Stomach smooth muscle (tissue), 2 donors: ENCODE results near the gene VSIG10.
"Not testable (repeated sequence)": the region's sequence is repeated elsewhere in the genome, so short reads cannot be mapped to it uniquely, and the experiment has no call there.

Experiments
- H3K27ac ChIP-seq: one replicate; pipeline ENCODE4 v1.7.0; 2013; ENCODE audit warnings: mild to moderate bottlenecking, low read length, inconsistent platforms
- H3K27me3 ChIP-seq, 2 donors: one replicate each; pipeline ENCODE4 v1.7.0; 2013; ENCODE audit warnings: low read length in 2 of 2; ENCODE audit not compliant: insufficient read depth in 2 of 2, control insufficient read depth in 1 of 2
- H3K36me3 ChIP-seq, 2 donors: one replicate each; pipeline ENCODE4 v1.7.0; 2013; ENCODE audit warnings: low read length in 2 of 2; ENCODE audit not compliant: control insufficient read depth in 2 of 2, insufficient read depth in 2 of 2
- H3K4me1 ChIP-seq: one replicate; pipeline ENCODE4 v1.7.0; 2013; ENCODE audit warnings: low read length; ENCODE audit not compliant: control insufficient read depth, insufficient read depth
- H3K4me3 ChIP-seq, 2 donors: one replicate each; pipeline ENCODE4 v1.7.0; 2013; ENCODE audit warnings: low read length in 2 of 2
- H3K9ac ChIP-seq, 2 donors: one replicate each; pipeline ENCODE4 v1.7.0; 2013; ENCODE audit warnings: low read length in 2 of 2, mild to moderate bottlenecking in 1 of 2
- H3K9me3 ChIP-seq, 2 donors: one replicate each; pipeline ENCODE4 v1.7.0; 2013; ENCODE audit warnings: low read length in 2 of 2; ENCODE audit not compliant: control insufficient read depth in 2 of 2
- donor health status: healthy.
- donor health status: Pancreatic carcinoma.

Gene VSIG10

DNA sequence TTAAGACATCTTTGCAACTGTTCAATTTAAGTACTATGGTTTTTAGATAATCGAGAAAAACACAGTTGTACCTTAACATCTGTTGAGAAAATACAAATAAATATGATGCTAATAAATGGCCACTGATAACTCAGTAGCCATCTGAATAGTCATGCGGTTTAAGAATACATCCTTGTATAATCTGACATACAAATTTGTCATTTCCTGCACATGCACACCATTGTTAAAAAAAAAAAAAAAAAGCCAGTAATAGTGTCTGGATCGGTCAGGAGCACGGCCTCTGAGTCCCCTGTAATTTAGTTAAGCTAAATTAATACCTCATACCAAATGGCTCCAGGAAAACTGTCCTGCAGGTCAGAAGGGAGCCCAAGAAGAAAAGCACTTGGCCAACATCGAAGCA, 70.5 kb downstream of the VSIG10 start:
- Histone ChIP-seq H3K9me3 (no peaks in the 10 kb centered on the region), H3K9ac (no peak overlapping the region), H3K4me3 (no peak overlapping the region), H3K27me3 (no peaks in the 10 kb centered on the region), H3K36me3 (peaks cover 51 to 62% of the 10 kb centered on the region in 2 donors), H3K27ac (no peak overlapping the region), H3K4me1 (no peaks in the 10 kb centered on the region)

DNA sequence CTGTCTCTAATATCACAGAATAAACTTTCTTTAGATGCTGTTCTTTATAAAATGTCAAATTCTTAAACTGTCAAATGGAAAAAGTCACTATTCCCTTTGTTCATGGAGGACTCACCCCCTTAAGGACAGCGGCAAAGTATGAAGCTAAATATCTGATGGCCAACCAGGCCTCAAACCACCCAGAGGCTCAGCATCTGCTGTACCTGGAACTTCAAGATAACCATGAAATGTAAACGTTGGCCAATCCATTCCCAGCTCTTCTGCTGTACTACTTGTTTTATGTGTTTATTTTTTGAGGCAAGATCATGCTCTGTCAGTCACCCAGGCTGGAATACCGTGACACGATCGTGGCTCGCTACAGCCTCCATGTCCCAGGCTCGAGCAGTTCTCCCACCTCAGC, 71.6 kb downstream of the VSIG10 start:
- no peak overlapping the region for H3K4me3 ChIP-seq
- peaks cover 48 to 59% of the 10 kb centered on the region in 2 donors for H3K36me3 ChIP-seq
- no peak overlapping the region for H3K27ac ChIP-seq
- no peaks in the 10 kb centered on the region for H3K9me3 ChIP-seq
- no peaks in the 10 kb centered on the region for H3K4me1 ChIP-seq
- H3K9ac ChIP-seq, result no peak overlapping the region
- H3K27me3 ChIP-seq, result no peaks in the 10 kb centered on the region

DNA sequence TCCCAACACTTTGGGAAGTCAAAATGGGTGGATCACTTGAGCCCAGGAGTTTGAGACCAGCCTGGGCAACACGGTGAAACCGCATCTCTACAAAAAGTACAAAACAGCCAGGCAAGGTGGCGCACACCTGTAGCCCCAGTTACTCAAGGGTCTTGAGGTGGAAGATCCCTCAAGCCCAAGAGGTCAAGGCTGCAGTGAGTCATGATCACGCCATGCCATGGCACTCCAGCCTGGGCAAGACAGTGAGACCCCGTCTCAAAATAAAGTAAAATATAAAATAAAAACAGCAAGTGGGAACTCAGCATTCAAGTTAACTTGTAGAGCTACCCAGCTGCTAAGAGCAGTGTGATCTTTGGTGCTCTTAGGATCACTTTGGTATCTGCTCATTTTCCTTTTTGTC, 74.6 kb downstream of the VSIG10 start:
- H3K27ac ChIP-seq, result no peak overlapping the region
- peaks cover 41 to 61% of the 10 kb centered on the region in 2 donors for H3K36me3 ChIP-seq
- no peak overlapping the region for H3K9ac ChIP-seq
- H3K9me3 ChIP-seq, result no peaks in the 10 kb centered on the region
- H3K4me1 ChIP-seq, result no peaks in the 10 kb centered on the region
- no peaks in the 10 kb centered on the region for H3K27me3 ChIP-seq
- no peak overlapping the region for H3K4me3 ChIP-seq

DNA sequence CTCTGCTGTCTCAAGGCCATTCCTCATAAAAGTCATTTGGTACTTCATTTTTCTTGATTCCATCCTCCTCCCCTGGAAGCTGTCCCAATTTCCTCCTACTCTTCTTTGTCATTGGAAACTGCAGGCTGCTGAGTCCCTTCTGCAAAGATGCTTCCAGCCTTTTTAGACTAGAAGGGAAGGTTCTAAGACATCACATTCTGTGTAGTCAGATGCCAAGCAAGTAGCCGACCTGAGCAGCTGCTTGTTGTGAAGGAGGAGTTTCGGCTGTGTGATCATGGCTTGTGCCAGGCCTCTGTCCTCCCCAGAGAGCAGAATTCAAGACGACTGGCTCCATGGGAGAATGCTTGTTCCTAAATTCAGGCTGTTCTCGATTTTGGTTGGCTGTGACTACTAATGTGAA, 78.6 kb downstream of the VSIG10 start:
- Histone ChIP-seq H3K9ac (no peak overlapping the region), H3K36me3 (peaks cover 30 to 41% of the 10 kb centered on the region in 2 donors), H3K27ac (no peak overlapping the region)

DNA sequence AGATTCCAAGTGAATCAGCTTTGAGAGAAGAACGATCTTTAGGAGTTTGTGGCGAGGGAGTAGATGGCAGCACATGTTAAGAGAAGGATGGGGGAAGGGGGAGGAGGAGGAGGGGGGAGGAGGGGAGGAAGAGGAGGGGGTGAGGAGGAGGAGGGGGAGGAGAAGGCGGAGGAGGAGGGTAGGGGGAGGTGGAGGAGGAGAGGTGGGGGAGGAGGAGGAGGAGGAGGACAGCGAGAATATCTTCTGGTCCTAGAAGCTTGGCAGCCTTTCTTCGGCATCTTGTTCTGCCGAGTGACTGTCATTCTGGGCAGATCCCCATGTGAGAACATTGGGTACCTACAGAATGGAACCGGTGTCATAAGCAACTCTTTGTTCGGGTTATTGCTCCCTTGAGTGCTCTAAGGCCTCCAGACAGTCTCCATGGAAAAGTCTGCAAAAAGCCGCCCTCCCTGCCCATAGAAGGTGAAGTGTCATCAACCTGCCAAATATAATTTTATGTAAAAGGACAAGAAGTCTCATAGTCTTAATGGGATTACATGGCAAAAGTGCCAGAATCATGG, 80.4 kb downstream of the VSIG10 start:
- H3K4me1 ChIP-seq, result no peaks in the 10 kb centered on the region
- H3K27me3 ChIP-seq, result no peaks in the 10 kb centered on the region
- H3K36me3 ChIP-seq, result peaks cover 29 to 33% of the 10 kb centered on the region in 2 donors
- H3K9me3 ChIP-seq, result no peaks in the 10 kb centered on the region
- no peak overlapping the region for H3K9ac ChIP-seq
- no peak overlapping the region for H3K4me3 ChIP-seq
- H3K27ac ChIP-seq, result no peak overlapping the region

More for the DNA sequence above, 78.6 kb downstream of the VSIG10 start:
- Histone ChIP-seq H3K4me3 (no peak overlapping the region), H3K4me1 (no peaks in the 10 kb centered on the region), H3K9me3 (no peaks in the 10 kb centered on the region), H3K27me3 (no peaks in the 10 kb centered on the region)

DNA sequence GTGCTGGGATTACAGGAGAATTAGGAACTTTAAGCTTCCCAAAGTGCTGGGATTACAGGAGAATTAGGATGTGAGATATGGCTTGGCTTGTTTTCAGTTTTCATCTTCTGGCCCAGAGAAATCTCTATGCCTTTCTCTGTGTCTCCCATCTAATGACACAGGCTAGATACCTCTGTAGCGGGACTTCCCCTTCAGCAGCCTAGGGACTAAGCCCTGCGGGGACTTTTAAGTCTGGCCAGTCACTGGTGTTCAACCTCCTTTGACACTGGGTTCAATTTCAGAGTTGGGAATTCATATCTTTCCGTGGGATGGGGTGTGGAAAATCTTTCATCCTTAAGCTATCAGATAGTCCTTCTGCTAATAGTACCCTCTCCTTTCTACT, 81.1 kb downstream of the VSIG10 start:
- no peaks in the 10 kb centered on the region for H3K9me3 ChIP-seq
- H3K27me3 ChIP-seq, result no peaks in the 10 kb centered on the region
- H3K9ac ChIP-seq, result no peak overlapping the region
- no peak overlapping the region for H3K27ac ChIP-seq
- no peak overlapping the region for H3K4me3 ChIP-seq
- H3K36me3 ChIP-seq, result peaks cover 25 to 30% of the 10 kb centered on the region in 2 donors
- no peaks in the 10 kb centered on the region for H3K4me1 ChIP-seq

DNA sequence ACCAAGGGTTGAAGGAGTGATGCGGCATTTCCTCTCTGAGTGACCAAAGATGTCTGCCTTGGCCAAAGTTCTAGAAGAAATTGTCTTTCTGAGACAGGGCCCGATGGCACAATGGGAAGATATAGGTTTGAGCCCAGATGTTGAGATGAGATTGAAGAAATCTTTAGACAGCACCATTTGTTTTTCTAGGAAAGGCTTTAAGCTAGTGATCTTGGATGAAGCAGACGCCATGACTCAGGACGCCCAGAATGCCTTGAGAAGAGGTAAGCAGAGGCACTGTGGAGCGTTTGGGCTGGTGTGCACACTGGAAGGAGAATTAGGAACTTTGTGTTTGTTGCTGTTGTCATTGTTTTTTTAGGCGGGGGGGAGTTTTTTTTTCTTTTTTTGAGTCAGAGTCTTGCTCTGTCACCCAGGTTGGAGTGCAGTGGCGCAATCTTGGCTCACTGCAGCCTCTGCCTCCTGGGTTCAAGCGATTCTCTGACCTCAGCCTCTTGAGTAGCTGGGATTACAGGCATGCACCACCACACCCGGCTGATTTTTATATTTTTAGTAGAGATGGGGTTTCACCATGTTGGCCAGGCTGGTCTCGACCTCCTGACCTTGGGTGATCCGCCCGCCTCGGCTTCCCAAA, 81.6 kb downstream of the VSIG10 start:
- H3K36me3 ChIP-seq, result peaks cover 25 to 28% of the 10 kb centered on the region in 2 donors
- H3K4me3 ChIP-seq, H3K9me3 ChIP-seq, H3K9ac ChIP-seq, H3K27ac ChIP-seq, H3K4me1 ChIP-seq, H3K27me3 ChIP-seq: not testable (repeated sequence)

DNA sequence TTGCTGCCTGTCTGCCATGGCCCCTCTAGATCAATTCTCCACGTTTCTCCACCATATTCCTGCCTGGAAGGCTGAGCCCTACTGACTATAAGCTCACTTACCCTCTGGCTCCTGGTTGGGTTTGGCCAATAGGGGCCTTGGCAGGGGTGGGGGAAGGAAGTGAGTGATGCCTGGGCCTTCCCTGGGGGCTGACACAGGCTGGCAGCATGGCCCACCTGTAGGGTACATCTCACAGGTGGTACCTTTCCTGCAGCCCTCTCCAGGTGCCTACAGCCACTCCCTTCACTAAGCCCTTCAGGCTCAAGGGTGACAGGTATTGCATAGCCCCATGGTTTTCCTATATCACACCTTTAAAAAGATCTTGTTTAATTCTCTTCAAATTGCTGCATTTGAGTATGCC, 83.8 kb downstream of the VSIG10 start:
- H3K27me3 ChIP-seq, result no peaks in the 10 kb centered on the region
- H3K9me3 ChIP-seq, result no peaks in the 10 kb centered on the region
- H3K9ac ChIP-seq, result no peak overlapping the region
- peaks cover 13 to 14% of the 10 kb centered on the region in 2 donors for H3K36me3 ChIP-seq
- peaks cover 6% of the 10 kb centered on the region for H3K4me1 ChIP-seq
- no peak overlapping the region for H3K27ac ChIP-seq
- H3K4me3 ChIP-seq, result no peak overlapping the region

DNA sequence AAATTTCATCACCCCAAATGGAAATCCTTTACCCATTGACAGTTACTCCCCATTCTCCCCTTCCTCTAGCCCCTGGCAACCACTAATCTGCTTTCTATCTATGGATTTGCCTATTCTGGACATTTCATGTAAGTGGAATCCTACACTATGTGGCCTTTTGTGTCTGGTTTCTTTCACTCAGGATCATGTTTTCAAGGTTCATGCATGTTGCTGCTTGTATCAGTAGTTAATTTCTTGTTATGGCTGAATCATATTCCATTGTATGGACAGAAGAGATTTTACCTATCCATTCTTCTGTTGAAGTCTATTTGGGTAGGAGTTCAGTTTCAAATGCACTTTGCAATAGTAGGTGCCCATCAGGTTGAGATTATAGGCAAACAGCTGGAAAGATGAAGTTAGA, 85.9 kb downstream of the VSIG10 start:
- H3K27me3 ChIP-seq, result no peaks in the 10 kb centered on the region
- H3K36me3 ChIP-seq, result peaks cover 7 to 11% of the 10 kb centered on the region in 2 donors
- H3K9ac ChIP-seq, result no peak overlapping the region
- H3K9me3 ChIP-seq, result no peaks in the 10 kb centered on the region
- H3K4me1 ChIP-seq, result peaks cover 6% of the 10 kb centered on the region
- no peak overlapping the region for H3K4me3 ChIP-seq
- no peak overlapping the region for H3K27ac ChIP-seq

DNA sequence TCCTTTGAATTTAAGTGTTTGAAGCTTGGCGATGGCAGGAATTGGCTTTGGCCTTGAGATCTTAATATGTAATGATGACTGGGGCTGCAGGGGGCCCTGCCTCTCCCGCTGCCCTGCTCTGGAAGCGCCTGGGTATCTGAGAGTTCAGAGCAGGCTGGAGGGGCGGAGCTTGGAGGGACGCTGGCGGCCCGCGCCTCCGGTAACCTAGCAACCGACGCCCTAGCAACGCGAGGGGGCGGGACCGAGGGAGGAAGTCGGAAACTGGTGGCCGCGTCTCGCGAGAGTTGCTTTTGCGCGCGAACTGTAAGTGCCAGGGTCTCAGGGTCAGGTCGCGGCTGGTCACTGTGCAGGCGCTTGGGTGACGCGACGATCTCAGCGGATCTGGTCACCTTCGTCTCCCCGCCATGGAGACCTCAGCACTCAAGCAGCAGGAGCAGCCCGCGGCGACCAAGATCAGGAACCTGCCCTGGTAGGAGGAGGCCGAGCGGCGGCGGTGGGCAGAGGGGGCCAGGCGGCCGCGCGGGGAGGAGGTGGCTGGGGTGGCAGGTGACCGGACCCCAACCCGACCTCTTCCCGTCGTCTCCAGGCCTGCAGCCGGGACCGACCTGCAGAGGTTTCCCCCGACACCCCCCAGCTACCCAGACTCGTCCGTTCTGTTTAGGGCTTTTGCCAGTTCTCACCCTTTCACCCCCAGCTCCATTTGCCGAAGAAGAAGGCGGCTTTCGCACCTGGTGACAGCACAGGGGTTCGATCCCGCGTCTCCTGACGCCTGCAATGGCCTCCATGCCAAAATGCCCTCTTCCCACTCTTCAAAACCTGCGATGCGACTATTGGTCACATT, 87.2 kb downstream of the VSIG10 start, which contains the start of gene RFC5:
Gene RFC5 (plus strand): TSS at position 280 of the 841 bp plus-strand sequence. CDS start 125 bp downstream, at position 405.
- Histone ChIP-seq H3K27ac (peak within 1 kb of the TSS; percentile 31), H3K4me1 (peaks cover 6% of the 10 kb centered on the region), H3K9me3 (no peaks in the 10 kb centered on the region), H3K36me3 (peaks cover 5 to 7% of the 10 kb centered on the region in 2 donors), H3K9ac (peak within 1 kb of the TSS; percentile 53 to 83), H3K4me3 (peak within 1 kb of the TSS; percentile 76 to 96), H3K27me3 (no peaks in the 10 kb centered on the region)
